Diencephalon (tissue), 1 donor: ENCODE results near the gene FZD2. TPM values are rescaled to one million over a fixed set of nuclear protein-coding genes. Genes with fewer than 3 reads are reported as not detected.

Experiments
- total RNA-seq: library from RNA; depleted of rRNA; stranded (reverse); fragments of >200 nt; gene quantifications from one replicate; pipeline ENCODE4 v1.2.3, GENCODE V29; 2014

FZD2 gene
- total RNA-seq: 6.9 TPM

DNA sequence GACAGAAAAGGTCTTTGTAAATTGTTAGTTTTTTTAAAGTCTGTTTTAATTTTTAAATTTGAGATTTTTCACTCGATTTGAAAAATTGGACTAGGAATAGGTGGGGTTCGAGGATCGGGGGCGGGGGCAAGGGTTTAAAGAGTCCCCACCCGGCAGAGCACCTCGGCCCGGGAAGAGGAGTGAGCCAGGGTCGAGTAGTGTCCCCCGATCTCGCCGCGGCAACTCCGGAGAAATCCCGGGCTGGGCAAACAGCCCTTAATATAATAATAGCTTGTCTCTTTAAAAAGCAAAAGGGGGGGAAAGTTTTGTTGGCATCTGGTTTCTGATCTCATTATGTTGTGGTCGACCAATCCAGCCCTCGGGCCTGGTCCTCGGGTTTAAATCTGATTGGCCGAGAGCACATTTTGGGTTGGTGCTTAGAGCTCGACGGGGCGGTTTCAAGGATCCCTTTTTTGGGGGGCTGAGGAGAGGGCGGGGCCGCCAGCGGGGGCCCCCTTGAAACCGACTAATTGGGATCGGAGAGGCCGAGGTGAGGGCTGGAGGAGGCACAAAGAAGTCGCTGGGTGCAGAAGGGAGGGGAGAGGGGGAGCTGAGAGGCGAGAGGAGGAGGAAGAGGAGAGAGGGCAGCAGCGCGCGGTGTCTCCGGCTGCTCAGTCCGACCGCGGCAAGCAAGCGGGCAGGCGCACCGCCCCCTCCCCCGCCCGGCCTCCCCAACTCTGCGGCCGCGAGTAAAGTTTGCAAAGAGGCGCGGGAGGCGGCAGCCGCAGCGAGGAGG, at the start of gene FZD2:
TSS of gene FZD2 (plus strand) at position 653 of the 775 bp plus-strand sequence. CDS start 205 bp downstream, outside the sequence.

Other genes starting within 250 kb of the FZD2 start
- gene RUNDC3A, start 248.9 kb upstream of the FZD2 start, total RNA-seq: 110 TPM
- gene SLC25A39, start 232.7 kb upstream of the FZD2 start, total RNA-seq: 46.1 TPM
- 95.3 TPM for gene GRN, start 212.2 kb upstream of the FZD2 start, total RNA-seq
- 51.4 TPM for gene FAM171A2, start 193.6 kb upstream of the FZD2 start, total RNA-seq
- gene ITGA2B, start 167.8 kb upstream of the FZD2 start, total RNA-seq: 2.3 TPM
- gene GPATCH8, start 54.1 kb upstream of the FZD2 start, total RNA-seq: 39.2 TPM
- gene MEIOC, start 99.0 kb downstream of the FZD2 start, total RNA-seq: not detected
- gene CCDC43, start 132.3 kb downstream of the FZD2 start, total RNA-seq: 43.8 TPM
- 5.8 TPM for gene DBF4B, start 151.2 kb downstream of the FZD2 start, total RNA-seq
- gene ADAM11, start 201.5 kb downstream of the FZD2 start, total RNA-seq: 19.8 TPM